Central memory CD8-positive, alpha-beta T cell (primary cell): Measurements from ENCODE around the gene ZNF254.

Experiments
- ATAC-seq: fragments of 150-1000 bp; cut with Tn5 transposase; replicated peaks from 2 replicates; pipeline ENCODE4 v1.10.0; 2022; ENCODE audit warnings: mild to moderate bottlenecking, moderate FRiP score, moderate number of reproducible peaks; ENCODE audit not compliant: poor library complexity, severe bottlenecking; ENCODE audit errors: extremely low read depth
- DNase-seq, 2 donors: peaks; one replicate each; pipeline ENCODE4 v3.0.0; 2021; ENCODE audit warnings: low spot score in 2 of 2
- H3K27ac Mint-ChIP-seq: one replicate; pipeline ENCODE4 v1.8.0; 2022; ENCODE audit warnings: low read depth, mild to moderate bottlenecking, moderate library complexity, mixed read lengths
- H3K27me3 Mint-ChIP-seq: one replicate; pipeline ENCODE4 v1.8.0; 2022; ENCODE audit warnings: mixed read lengths
- H3K36me3 Mint-ChIP-seq: one replicate; pipeline ENCODE4 v1.8.0; 2022; ENCODE audit warnings: mild to moderate bottlenecking, moderate library complexity, mixed read lengths; ENCODE audit not compliant: insufficient read depth
- H3K4me1 Mint-ChIP-seq: one replicate; pipeline ENCODE4 v1.8.0; 2022; ENCODE audit warnings: mixed read lengths
- H3K4me3 Mint-ChIP-seq: one replicate; pipeline ENCODE4 v1.8.0; 2022; ENCODE audit warnings: mild to moderate bottlenecking, moderate library complexity, mixed read lengths
- H3K9me3 Mint-ChIP-seq: one replicate; pipeline ENCODE4 v1.8.0; 2022; ENCODE audit warnings: mixed read lengths

Gene ZNF254

GRCh38 chr19:24059563-24060295, 27.3 kb upstream of the ZNF254 start:
- no peaks in the 10 kb centered on the region for H3K4me1 Mint-ChIP-seq
- no peaks in the 10 kb centered on the region for H3K27me3 Mint-ChIP-seq
- DNase-seq (no peak), ATAC-seq (no peak)
- no peak overlapping the region for H3K27ac Mint-ChIP-seq
- H3K9me3 Mint-ChIP-seq = no peaks in the 10 kb centered on the region
- no peak overlapping the region for H3K4me3 Mint-ChIP-seq
- peaks cover 6% of the 10 kb centered on the region for H3K36me3 Mint-ChIP-seq

- no peak for ATAC-seq
- H3K4me1 Mint-ChIP-seq = no peaks in the 10 kb centered on the region
- H3K9me3 Mint-ChIP-seq = no peaks in the 10 kb centered on the region
- H3K27ac Mint-ChIP-seq = no peak overlapping the region
- no peaks in the 10 kb centered on the region for H3K27me3 Mint-ChIP-seq
- peaks cover 7% of the 10 kb centered on the region for H3K36me3 Mint-ChIP-seq
- DNase-seq = no peak
- H3K4me3 Mint-ChIP-seq = no peak overlapping the region
These were observed 26.2 kb upstream of the ZNF254 start for GRCh38 chr19:24060687-24061356.

- Mint-ChIP-seq H3K4me1 (no peaks in the 10 kb centered on the region), H3K27ac (no peak overlapping the region), H3K4me3 (no peak overlapping the region), H3K36me3 (peaks cover 8% of the 10 kb centered on the region), H3K27me3 (no peaks in the 10 kb centered on the region), H3K9me3 (no peaks in the 10 kb centered on the region)
- no peak for DNase-seq
- ATAC-seq = no peak
These were observed 24.8 kb upstream of the ZNF254 start for GRCh38 chr19:24062190-24062589.

GRCh38 chr19:24063295-24063694, 23.7 kb upstream of the ZNF254 start:
- Mint-ChIP-seq H3K4me1 (peaks cover 5% of the 10 kb centered on the region), H3K9me3 (no peaks in the 10 kb centered on the region), H3K27ac (no peak overlapping the region), H3K36me3 (peaks cover 8% of the 10 kb centered on the region), H3K27me3 (no peaks in the 10 kb centered on the region), H3K4me3 (no peak overlapping the region)
- DNase-seq (no peak), ATAC-seq (no peak)

- ATAC-seq (no peak), DNase-seq (no peak)
- no peaks in the 10 kb centered on the region for H3K27me3 Mint-ChIP-seq
- H3K9me3 Mint-ChIP-seq = no peaks in the 10 kb centered on the region
- no peak overlapping the region for H3K27ac Mint-ChIP-seq
- H3K36me3 Mint-ChIP-seq = peaks cover 5% of the 10 kb centered on the region
- peaks cover 5% of the 10 kb centered on the region for H3K4me1 Mint-ChIP-seq
- H3K4me3 Mint-ChIP-seq = no peak overlapping the region
These were observed 22.8 kb upstream of the ZNF254 start for GRCh38 chr19:24064175-24064574.

- Mint-ChIP-seq H3K4me1 (peaks cover 5% of the 10 kb centered on the region), H3K36me3 (peaks cover 6% of the 10 kb centered on the region), H3K27ac (no peak overlapping the region), H3K9me3 (no peaks in the 10 kb centered on the region), H3K27me3 (no peaks in the 10 kb centered on the region), H3K4me3 (no peak overlapping the region)
- DNase-seq (no peak), ATAC-seq (no peak)
These were observed 21.7 kb upstream of the ZNF254 start for GRCh38 chr19:24065243-24065642.

- ATAC-seq (no peak), DNase-seq (no peak)
- Mint-ChIP-seq H3K4me1 (peaks cover 5% of the 10 kb centered on the region), H3K4me3 (no peak overlapping the region), H3K36me3 (peaks cover 6% of the 10 kb centered on the region), H3K27ac (no peak overlapping the region), H3K9me3 (no peaks in the 10 kb centered on the region), H3K27me3 (no peaks in the 10 kb centered on the region)
These were observed 21.0 kb upstream of the ZNF254 start for GRCh38 chr19:24065865-24066604.

GRCh38 chr19:24069905-24070657, 16.9 kb upstream of the ZNF254 start:
- no peaks in the 10 kb centered on the region for H3K27me3 Mint-ChIP-seq
- H3K27ac Mint-ChIP-seq = no peak overlapping the region
- DNase-seq = no peak
- H3K4me1 Mint-ChIP-seq = peaks cover 7% of the 10 kb centered on the region
- H3K9me3 Mint-ChIP-seq = no peaks in the 10 kb centered on the region
- no peak overlapping the region for H3K4me3 Mint-ChIP-seq
- no peak for ATAC-seq
- peaks cover 5% of the 10 kb centered on the region for H3K36me3 Mint-ChIP-seq

- H3K27ac Mint-ChIP-seq = no peak overlapping the region
- H3K4me3 Mint-ChIP-seq = no peak overlapping the region
- H3K27me3 Mint-ChIP-seq = no peaks in the 10 kb centered on the region
- H3K36me3 Mint-ChIP-seq = peaks cover 5% of the 10 kb centered on the region
- DNase-seq (no peak), ATAC-seq (no peak)
- H3K4me1 Mint-ChIP-seq = peaks cover 15% of the 10 kb centered on the region
- no peaks in the 10 kb centered on the region for H3K9me3 Mint-ChIP-seq
These were observed 15.9 kb upstream of the ZNF254 start for GRCh38 chr19:24071078-24071477.

GRCh38 chr19:24072720-24073119, 14.3 kb upstream of the ZNF254 start:
- H3K4me3 Mint-ChIP-seq = no peak overlapping the region
- DNase-seq (no peak), ATAC-seq (no peak)
- no peaks in the 10 kb centered on the region for H3K9me3 Mint-ChIP-seq
- peaks cover 3% of the 10 kb centered on the region for H3K36me3 Mint-ChIP-seq
- peaks cover 16% of the 10 kb centered on the region for H3K4me1 Mint-ChIP-seq
- no peak overlapping the region for H3K27ac Mint-ChIP-seq
- H3K27me3 Mint-ChIP-seq = no peaks in the 10 kb centered on the region

GRCh38 chr19:24073807-24074206, 13.2 kb upstream of the ZNF254 start:
- Mint-ChIP-seq H3K27ac (no peak overlapping the region), H3K4me1 (peaks cover 13% of the 10 kb centered on the region), H3K4me3 (no peak overlapping the region), H3K27me3 (no peaks in the 10 kb centered on the region), H3K9me3 (no peaks in the 10 kb centered on the region), H3K36me3 (peaks cover 7% of the 10 kb centered on the region)
- DNase-seq = no peak
- no peak for ATAC-seq

- Mint-ChIP-seq H3K9me3 (no peaks in the 10 kb centered on the region), H3K36me3 (peaks cover 7% of the 10 kb centered on the region), H3K27ac (no peak overlapping the region)
These were observed 12.1 kb upstream of the ZNF254 start for GRCh38 chr19:24074720-24075454.

More at GRCh38 chr19:24074720-24075454, 12.1 kb upstream of the ZNF254 start:
- Mint-ChIP-seq H3K4me3 (no peak overlapping the region), H3K4me1 (peaks cover 13% of the 10 kb centered on the region), H3K27me3 (no peaks in the 10 kb centered on the region)
- DNase-seq = no peak
- no peak for ATAC-seq
